Cardiac muscle cell (in vitro differentiated cells and primary cell): ENCODE data around the gene SLC22A1. TPM values are rescaled to one million over a fixed set of nuclear protein-coding genes. Genes with fewer than 3 reads are reported as not detected.

Experiments used
- DNase-seq, 2 donors: peaks; one replicate each; pipeline versions ENCODE4 v3.0.0 to v3.0.0-alpha.2; 2010 to 2017; ENCODE audit warnings: low read depth in 1 of 2, low spot score in 1 of 2
- H3K27ac ChIP-seq: fragments of 200-600 bp; sonication (generic); 2 replicates; pipeline ENCODE4 v1.5.1; 2016
- H3K27me3 ChIP-seq: fragments of 200-600 bp; sonication (generic); 2 replicates; pipeline ENCODE4 v1.6.0; 2016; ENCODE audit warnings: control low read depth
- H3K36me3 ChIP-seq: fragments of 200-600 bp; sonication (generic); 2 replicates; pipeline ENCODE4 v1.5.1; 2016; ENCODE audit warnings: control low read depth
- H3K4me1 ChIP-seq: fragments of 200-600 bp; sonication (generic); 2 replicates; pipeline ENCODE4 v1.8.1; 2017; ENCODE audit warnings: low read depth, mild to moderate bottlenecking, mixed run types
- H3K4me3 ChIP-seq: fragments of 200-600 bp; sonication (generic); 2 replicates; pipeline ENCODE4 v1.5.1; 2016; ENCODE audit warnings: mild to moderate bottlenecking
- H3K9me3 ChIP-seq: fragments of 200-600 bp; sonication (generic); 2 replicates; pipeline ENCODE4 v1.5.1; 2017; ENCODE audit warnings: low read depth, mild to moderate bottlenecking, control low read depth
- polyA plus RNA-seq: library from polyadenylated mRNA; unstranded; fragments of >200 nt; fragmentation: Nextera tagmentation; extraction: Ambion mirVana; gene quantifications from 2 replicates; pipeline ENCODE4 v1.2.1, GENCODE V29; 2016
- total RNA-seq: library from RNA; depleted of rRNA; stranded (reverse); fragments of >200 nt; gene quantifications from 2 replicates; pipeline ENCODE4 v1.2.3, GENCODE V29; 2016
- TF ChIP-seq, protein P1 (sequence below): IDR thresholded peaks from 2 replicates; pipeline ENCODE4 v1.5.1; 2012; ENCODE audit warnings: low read depth, mild to moderate bottlenecking, low read length

Gene SLC22A1
- total and polyA plus RNA-seq, 2 experiments from 2014 or later: 0.42 TPM; not detected in 1

- no peak overlapping the region for H3K4me3 ChIP-seq
- H3K27ac ChIP-seq: no peak overlapping the region
- H3K4me1 ChIP-seq: no peaks in the 10 kb centered on the region
- TF ChIP-seq, protein P1, sequence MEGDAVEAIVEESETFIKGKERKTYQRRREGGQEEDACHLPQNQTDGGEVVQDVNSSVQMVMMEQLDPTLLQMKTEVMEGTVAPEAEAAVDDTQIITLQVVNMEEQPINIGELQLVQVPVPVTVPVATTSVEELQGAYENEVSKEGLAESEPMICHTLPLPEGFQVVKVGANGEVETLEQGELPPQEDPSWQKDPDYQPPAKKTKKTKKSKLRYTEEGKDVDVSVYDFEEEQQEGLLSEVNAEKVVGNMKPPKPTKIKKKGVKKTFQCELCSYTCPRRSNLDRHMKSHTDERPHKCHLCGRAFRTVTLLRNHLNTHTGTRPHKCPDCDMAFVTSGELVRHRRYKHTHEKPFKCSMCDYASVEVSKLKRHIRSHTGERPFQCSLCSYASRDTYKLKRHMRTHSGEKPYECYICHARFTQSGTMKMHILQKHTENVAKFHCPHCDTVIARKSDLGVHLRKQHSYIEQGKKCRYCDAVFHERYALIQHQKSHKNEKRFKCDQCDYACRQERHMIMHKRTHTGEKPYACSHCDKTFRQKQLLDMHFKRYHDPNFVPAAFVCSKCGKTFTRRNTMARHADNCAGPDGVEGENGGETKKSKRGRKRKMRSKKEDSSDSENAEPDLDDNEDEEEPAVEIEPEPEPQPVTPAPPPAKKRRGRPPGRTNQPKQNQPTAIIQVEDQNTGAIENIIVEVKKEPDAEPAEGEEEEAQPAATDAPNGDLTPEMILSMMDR: no peak
- peaks cover 40% of the 10 kb centered on the region for H3K36me3 ChIP-seq
- no peaks in the 10 kb centered on the region for H3K27me3 ChIP-seq
- DNase-seq: no peak
- no peaks in the 10 kb centered on the region for H3K9me3 ChIP-seq
Observed at GRCh38 chr6:160078883-160079685, 42.5 kb upstream of the SLC22A1 start.

DNA sequence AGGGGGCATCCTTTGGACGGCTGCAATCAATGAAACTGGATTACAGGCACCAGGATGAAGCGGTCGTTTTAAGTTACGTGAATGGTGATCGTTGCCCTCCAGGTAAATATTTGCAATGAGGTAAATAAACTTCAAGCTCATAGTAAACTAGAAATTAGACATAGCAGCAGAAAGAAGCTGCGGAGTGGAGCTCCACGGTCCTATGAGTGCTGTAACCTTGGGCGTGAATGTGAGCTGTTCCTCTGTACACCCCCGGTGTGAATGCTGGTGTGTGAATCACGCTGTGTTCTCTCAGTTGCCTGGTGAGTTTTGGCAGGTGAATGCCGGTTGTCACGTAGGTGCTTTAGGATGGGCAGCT is 42.0 kb upstream of the SLC22A1 start:
- TF ChIP-seq, protein P1: no peak
- Histone ChIP-seq H3K27ac (no peak overlapping the region), H3K27me3 (no peaks in the 10 kb centered on the region), H3K9me3 (no peaks in the 10 kb centered on the region), H3K4me1 (no peaks in the 10 kb centered on the region), H3K36me3 (peaks cover 42% of the 10 kb centered on the region), H3K4me3 (no peak overlapping the region)
- DNase-seq: no peak

DNA sequence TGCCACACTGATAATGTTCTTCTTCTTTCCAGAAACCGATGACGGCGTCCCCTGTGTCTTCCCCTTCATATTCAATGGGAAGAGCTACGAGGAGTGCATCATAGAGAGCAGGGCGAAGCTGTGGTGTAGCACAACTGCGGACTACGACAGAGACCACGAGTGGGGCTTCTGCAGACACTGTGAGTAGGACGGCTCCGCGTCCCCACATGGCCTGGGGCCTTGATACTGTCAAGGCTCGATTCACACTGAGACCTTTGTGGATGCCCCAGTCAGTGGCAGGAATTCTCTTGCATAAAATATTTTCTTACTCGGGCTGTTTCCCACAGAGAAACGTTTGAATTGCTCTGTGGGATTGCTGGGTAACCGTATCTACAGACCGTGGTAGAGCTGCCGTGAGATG is 41.5 kb upstream of the SLC22A1 start:
- H3K4me1 ChIP-seq: no peaks in the 10 kb centered on the region
- H3K36me3 ChIP-seq: peaks cover 40% of the 10 kb centered on the region
- H3K27me3 ChIP-seq: no peaks in the 10 kb centered on the region
- no peaks in the 10 kb centered on the region for H3K9me3 ChIP-seq
- DNase-seq: no peak
- H3K27ac ChIP-seq: no peak overlapping the region
- no peak overlapping the region for H3K4me3 ChIP-seq
- TF ChIP-seq, protein P1: no peak

GRCh38 chr6:160081398-160081797 is 40.2 kb upstream of the SLC22A1 start:
- H3K4me1 ChIP-seq: no peaks in the 10 kb centered on the region
- no peak overlapping the region for H3K27ac ChIP-seq
- no peaks in the 10 kb centered on the region for H3K9me3 ChIP-seq
- TF ChIP-seq, protein P1: no peak
- H3K27me3 ChIP-seq: no peaks in the 10 kb centered on the region
- H3K4me3 ChIP-seq: no peak overlapping the region
- H3K36me3 ChIP-seq: peaks cover 45% of the 10 kb centered on the region
- DNase-seq: no peak

DNA sequence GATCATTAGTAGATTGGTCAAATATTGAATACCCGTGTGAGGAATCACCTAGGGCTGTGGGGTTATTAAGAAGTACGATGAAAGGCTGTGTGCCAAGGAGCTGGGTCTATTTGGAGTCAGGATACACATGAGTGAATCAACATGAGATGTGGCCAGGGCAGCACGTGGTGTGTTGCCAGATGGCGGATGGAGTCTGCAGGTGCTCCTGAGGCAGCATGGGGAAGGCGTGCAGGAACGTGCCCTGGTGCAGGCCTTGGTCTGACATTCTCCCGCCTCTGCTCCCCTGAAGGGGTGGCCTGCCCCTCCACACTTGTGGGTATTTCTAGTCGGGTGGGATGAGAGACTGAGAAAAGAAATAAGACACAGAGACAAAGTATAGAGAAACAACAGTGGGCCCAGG is 39.0 kb upstream of the SLC22A1 start:
- H3K4me1 ChIP-seq: no peaks in the 10 kb centered on the region
- TF ChIP-seq, protein P1: no peak
- no peak overlapping the region for H3K27ac ChIP-seq
- no peaks in the 10 kb centered on the region for H3K9me3 ChIP-seq
- DNase-seq: no peak
- H3K36me3 ChIP-seq: peaks cover 49% of the 10 kb centered on the region
- H3K27me3 ChIP-seq: no peaks in the 10 kb centered on the region
- H3K4me3 ChIP-seq: no peak overlapping the region
